NCI-H128 (cell line): ENCODE measurements around the gene CCNQ.

ENCODE experiments used
- DNase-seq: peaks from one replicate; lab custom pipeline; 2025; ENCODE audit not compliant: unreplicated experiment; lab: John Stamatoyannopoulos, UW

Gene CCNQ

GRCh38 chrX:153637121-153638040 is 38.4 kb upstream of the CCNQ start:
- no peak for DNase-seq

GRCh38 chrX:153636716-153637115 is 37.8 kb upstream of the CCNQ start:
- DNase-seq = no peak

- DNase-seq = no peak
Observed at GRCh38 chrX:153635788-153636668, 37.1 kb upstream of the CCNQ start.

GRCh38 chrX:153635388-153635787 is 36.4 kb upstream of the CCNQ start:
- DNase-seq = no peak

GRCh38 chrX:153634832-153635231 is 35.9 kb upstream of the CCNQ start:
- DNase-seq = no peak

- no peak for DNase-seq
Observed at GRCh38 chrX:153634236-153634635, 35.3 kb upstream of the CCNQ start.

GRCh38 chrX:153633607-153634180 is 34.8 kb upstream of the CCNQ start:
- no peak for DNase-seq

- DNase-seq = no peak
Observed at GRCh38 chrX:153633048-153633447, 34.1 kb upstream of the CCNQ start.

- no peak for DNase-seq
Observed at GRCh38 chrX:153632595-153632946, 33.6 kb upstream of the CCNQ start.

GRCh38 chrX:153631907-153632594 is 33.1 kb upstream of the CCNQ start:
- DNase-seq = no peak

- DNase-seq = no peak
Observed at GRCh38 chrX:153631346-153631745, 32.4 kb upstream of the CCNQ start.

GRCh38 chrX:153628665-153629064 is 29.7 kb upstream of the CCNQ start:
- no peak for DNase-seq

- no peak for DNase-seq
Observed at GRCh38 chrX:153628129-153628528, 29.2 kb upstream of the CCNQ start.

- no peak for DNase-seq
Observed at GRCh38 chrX:153627675-153628111, 28.8 kb upstream of the CCNQ start.

- no peak for DNase-seq
Observed at GRCh38 chrX:153626863-153627674, 28.1 kb upstream of the CCNQ start.

- no peak for DNase-seq
Observed at GRCh38 chrX:153626025-153626633, 27.2 kb upstream of the CCNQ start.

GRCh38 chrX:153625271-153626024 is 26.5 kb upstream of the CCNQ start:
- DNase-seq = no peak

- no peak for DNase-seq
Observed at GRCh38 chrX:153624196-153625091, 25.5 kb upstream of the CCNQ start.
